ENCODE results near the gene MED16.

- TF ChIP-seq POLR2AphosphoS5 (IDR thresholded peaks at IDR 0.05) (no peak), POLR2A (IDR thresholded peaks at IDR 0.05) (no peak), CTCF (IDR thresholded peaks at IDR 0.05) (no peak), EP300 (IDR thresholded peaks at IDR 0.05) (no peak)
Measured at GRCh38 chr19:876089-876488, 16.9 kb downstream of the MED16 start.

Measured in stomach (tissue), 4 donors.